Subcutaneous abdominal adipose tissue (tissue), 5 donors: ENCODE data around the gene CTSF.

Experiments used
- H3K27ac ChIP-seq: one replicate; pipeline ENCODE4 v1.7.0; 2013; ENCODE audit warnings: low read depth, mild to moderate bottlenecking, inconsistent platforms, low read length, moderate library complexity
- H3K27me3 ChIP-seq, 5 donors: one replicate each; pipeline ENCODE4 v1.7.0; 2013; ENCODE audit warnings: low read length in 5 of 5, inconsistent platforms in 1 of 5; ENCODE audit not compliant: control insufficient read depth in 5 of 5, insufficient read depth in 4 of 5
- H3K36me3 ChIP-seq, 5 donors: one replicate each; pipeline ENCODE4 v1.7.0; 2013; ENCODE audit warnings: low read length in 5 of 5; ENCODE audit not compliant: control insufficient read depth in 5 of 5, insufficient read depth in 5 of 5
- H3K4me1 ChIP-seq, 5 donors: one replicate each; pipeline ENCODE4 v1.7.0; 2013; ENCODE audit warnings: low read length in 5 of 5, mild to moderate bottlenecking in 3 of 5, moderate library complexity in 1 of 5; ENCODE audit not compliant: control insufficient read depth in 5 of 5, insufficient read depth in 5 of 5
- H3K4me3 ChIP-seq, 5 donors: one replicate each; pipeline ENCODE4 v1.7.0; 2013; ENCODE audit warnings: low read length in 5 of 5, low read depth in 1 of 5
- H3K9ac ChIP-seq, 5 donors: one replicate each; pipeline ENCODE4 v1.7.0; 2013; ENCODE audit warnings: low read length in 5 of 5, mild to moderate bottlenecking in 4 of 5, moderate library complexity in 3 of 5
- H3K9me3 ChIP-seq, 5 donors: one replicate each; pipeline ENCODE4 v1.7.0; 2013; ENCODE audit warnings: low read length in 5 of 5; ENCODE audit not compliant: control insufficient read depth in 5 of 5
- donor health status: healthy.
- donor health status: healthy.
- donor health status: healthy.
- donor health status: healthy.
- donor health status: healthy.

The CTSF gene

GRCh38 chr11:66561178-66561974, 7.0 kb downstream of the CTSF start:
- no peak overlapping the region for H3K9ac ChIP-seq
- no peak overlapping the region for H3K27ac ChIP-seq
- no peak overlapping the region for H3K4me3 ChIP-seq
- no peaks in the 10 kb centered on the region for H3K9me3 ChIP-seq
- peaks cover 0 to 39% (median 25%) of the 10 kb centered on the region in 5 donors for H3K36me3 ChIP-seq
- peaks cover 0 to 13% (median 4%) of the 10 kb centered on the region in 5 donors for H3K27me3 ChIP-seq
- peaks cover 0 to 7% (median 5%) of the 10 kb centered on the region in 5 donors for H3K4me1 ChIP-seq

- Histone ChIP-seq H3K9me3 (no peaks in the 10 kb centered on the region), H3K4me1 (peaks cover 0 to 7% (median 5%) of the 10 kb centered on the region in 5 donors), H3K27me3 (peaks cover 0 to 16% (median 4%) of the 10 kb centered on the region in 5 donors), H3K4me3 (no peak overlapping the region), H3K27ac (no peak overlapping the region), H3K36me3 (peaks cover 0 to 31% (median 16%) of the 10 kb centered on the region in 5 donors), H3K9ac (no peak overlapping the region)
Measured at GRCh38 chr11:66559866-66560676, 8.3 kb downstream of the CTSF start.

- Histone ChIP-seq H3K36me3 (peaks cover 0 to 25% (median 8%) of the 10 kb centered on the region in 5 donors), H3K4me1 (peaks cover 0 to 7% (median 5%) of the 10 kb centered on the region in 5 donors), H3K27ac (no peak overlapping the region), H3K27me3 (peaks cover 0 to 16% (median 7%) of the 10 kb centered on the region in 5 donors), H3K9ac (no peak overlapping the region), H3K9me3 (no peaks in the 10 kb centered on the region), H3K4me3 (no peak overlapping the region)
Measured at GRCh38 chr11:66559142-66559865, 9.1 kb downstream of the CTSF start.

GRCh38 chr11:66557733-66558326, 10.6 kb downstream of the CTSF start:
- Histone ChIP-seq H3K4me1 (peaks cover 0 to 7% (median 5%) of the 10 kb centered on the region in 5 donors), H3K36me3 (peaks cover 0 to 11% (median 4%) of the 10 kb centered on the region in 5 donors), H3K9me3 (no peaks in the 10 kb centered on the region), H3K27ac (no peak overlapping the region), H3K9ac (no peak overlapping the region), H3K27me3 (peaks cover 0 to 16% (median 7%) of the 10 kb centered on the region in 5 donors), H3K4me3 (no peak overlapping the region)

- Histone ChIP-seq H3K27ac (no peak overlapping the region), H3K4me1 (peaks cover 0 to 7% (median 5%) of the 10 kb centered on the region in 5 donors), H3K9me3 (no peaks in the 10 kb centered on the region), H3K36me3 (no peaks in the 10 kb centered on the region), H3K27me3 (peaks cover 0 to 16% (median 7%) of the 10 kb centered on the region in 5 donors), H3K4me3 (no peak overlapping the region), H3K9ac (no peak overlapping the region)
Measured at GRCh38 chr11:66556086-66556485, 12.3 kb downstream of the CTSF start.

- Histone ChIP-seq H3K27ac (no peak overlapping the region), H3K9me3 (no peaks in the 10 kb centered on the region), H3K36me3 (no peaks in the 10 kb centered on the region), H3K27me3 (peaks cover 0 to 16% (median 7%) of the 10 kb centered on the region in 5 donors), H3K4me1 (peaks cover 0 to 7% (median 5%) of the 10 kb centered on the region in 5 donors), H3K4me3 (no peak overlapping the region), H3K9ac (no peak overlapping the region)
Measured at GRCh38 chr11:66555416-66555815, 13.0 kb downstream of the CTSF start.

GRCh38 chr11:66554602-66555001, 13.8 kb downstream of the CTSF start:
- Histone ChIP-seq H3K36me3 (no peaks in the 10 kb centered on the region), H3K27me3 (peaks cover 0 to 16% (median 7%) of the 10 kb centered on the region in 5 donors), H3K4me1 (peaks cover 0 to 7% (median 5%) of the 10 kb centered on the region in 5 donors), H3K9ac (no peak overlapping the region), H3K9me3 (no peaks in the 10 kb centered on the region), H3K27ac (no peak overlapping the region), H3K4me3 (no peak overlapping the region)

GRCh38 chr11:66550887-66551286, 17.5 kb downstream of the CTSF start:
- Histone ChIP-seq H3K36me3 (no peaks in the 10 kb centered on the region), H3K9me3 (no peaks in the 10 kb centered on the region), H3K9ac (no peak overlapping the region), H3K27ac (no peak overlapping the region), H3K4me1 (peaks cover 0 to 6% (median 6%) of the 10 kb centered on the region in 5 donors), H3K27me3 (peaks cover 0 to 6% (median 3%) of the 10 kb centered on the region in 5 donors), H3K4me3 (no peak overlapping the region)

GRCh38 chr11:66549696-66550095, 18.7 kb downstream of the CTSF start:
- H3K27ac ChIP-seq, result no peak overlapping the region
- H3K4me1 ChIP-seq, result peaks cover 0 to 18% (median 16%) of the 10 kb centered on the region in 5 donors
- peaks cover 0 to 3% (median 0%) of the 10 kb centered on the region in 5 donors for H3K27me3 ChIP-seq
- no peak overlapping the region for H3K4me3 ChIP-seq
- no peaks in the 10 kb centered on the region for H3K36me3 ChIP-seq
- no peaks in the 10 kb centered on the region for H3K9me3 ChIP-seq
- H3K9ac ChIP-seq, result no peak overlapping the region
